ENCODE measurements around the gene ARHGAP15. TPM values are rescaled to one million over a fixed set of nuclear protein-coding genes. Genes with fewer than 3 reads are reported as not detected.

Gene ARHGAP15
- total RNA-seq, 1 donor from 2014 or later, result 2.6 TPM

DNA sequence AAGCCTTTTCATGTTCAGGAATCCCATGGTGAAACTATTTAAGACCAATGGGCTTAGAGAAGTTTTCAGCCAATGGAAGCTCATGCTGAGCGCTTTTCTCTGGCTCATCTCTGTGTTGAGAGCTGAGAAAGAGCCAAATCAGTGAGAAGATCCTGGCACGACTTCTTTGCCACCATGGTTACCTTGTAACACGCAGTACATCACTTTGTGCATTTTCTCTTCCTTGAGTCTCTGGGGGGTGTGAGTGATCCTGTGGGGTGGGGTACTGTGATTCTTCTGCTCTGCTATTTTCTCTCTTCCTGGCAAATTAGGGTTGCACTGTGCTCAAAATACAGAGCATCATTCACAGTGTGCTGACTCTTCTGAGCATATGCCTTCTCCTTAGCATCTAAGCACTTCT lies 664.2 kb downstream of the ARHGAP15 start:
- ATAC-seq, result no peak

DNA sequence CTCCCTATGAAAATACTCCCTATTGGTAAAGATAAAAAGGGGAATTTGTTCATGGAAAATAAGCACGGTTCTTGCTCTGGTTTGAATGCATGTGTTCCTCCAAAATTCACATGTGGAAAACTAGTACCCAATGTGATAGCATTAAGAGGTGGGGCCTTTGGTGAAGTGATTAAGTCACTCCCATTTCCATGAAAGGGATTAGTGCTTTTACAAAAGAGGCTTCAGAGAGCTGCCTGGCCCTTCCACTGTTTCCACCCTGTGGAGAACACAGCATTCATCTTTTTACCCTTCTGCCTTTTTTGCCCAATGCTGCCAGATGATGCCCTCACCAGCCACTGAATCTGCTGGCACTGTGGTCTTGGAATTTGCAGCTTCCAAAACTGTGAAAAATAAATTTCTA lies 666.8 kb downstream of the ARHGAP15 start:
- no peak for ATAC-seq

DNA sequence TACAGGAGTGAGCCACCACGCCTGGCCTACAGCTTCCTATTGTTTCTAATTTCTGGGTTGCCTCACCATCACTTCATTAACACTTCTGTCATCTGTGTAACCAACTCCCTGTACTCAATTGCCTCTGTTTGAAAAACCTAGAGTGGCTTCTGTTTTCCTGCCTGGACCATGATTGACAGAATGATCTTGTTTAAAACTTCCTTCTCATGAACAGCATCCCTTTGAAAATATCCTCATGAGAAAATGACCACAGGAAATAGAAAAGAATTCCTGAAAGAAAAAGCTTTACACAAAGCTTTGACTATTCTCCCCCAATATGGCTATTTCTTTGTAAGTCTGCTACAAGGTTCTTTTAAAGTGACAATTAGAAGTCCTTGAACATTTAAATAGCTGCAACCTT lies 672.3 kb downstream of the ARHGAP15 start:
- no peak for ATAC-seq

DNA sequence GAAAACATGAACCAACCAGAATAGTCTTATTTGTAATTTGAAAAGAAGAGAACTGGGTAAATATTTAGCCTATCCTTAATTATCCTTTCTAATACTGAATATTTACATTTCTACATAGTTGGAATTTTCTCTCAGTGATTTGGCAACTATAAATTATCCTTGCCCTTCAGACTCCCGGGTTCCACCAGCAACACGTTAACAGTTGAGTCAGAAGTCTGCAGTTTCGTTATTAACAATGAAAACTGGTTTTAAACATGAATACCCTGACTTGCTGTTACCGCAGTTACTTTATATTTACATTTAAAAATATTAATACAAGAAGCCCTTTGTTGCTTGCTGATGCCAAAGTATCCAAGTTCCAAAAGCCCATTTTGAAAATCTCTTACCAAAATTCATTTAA lies 673.0 kb downstream of the ARHGAP15 start:
- ATAC-seq, result no peak

DNA sequence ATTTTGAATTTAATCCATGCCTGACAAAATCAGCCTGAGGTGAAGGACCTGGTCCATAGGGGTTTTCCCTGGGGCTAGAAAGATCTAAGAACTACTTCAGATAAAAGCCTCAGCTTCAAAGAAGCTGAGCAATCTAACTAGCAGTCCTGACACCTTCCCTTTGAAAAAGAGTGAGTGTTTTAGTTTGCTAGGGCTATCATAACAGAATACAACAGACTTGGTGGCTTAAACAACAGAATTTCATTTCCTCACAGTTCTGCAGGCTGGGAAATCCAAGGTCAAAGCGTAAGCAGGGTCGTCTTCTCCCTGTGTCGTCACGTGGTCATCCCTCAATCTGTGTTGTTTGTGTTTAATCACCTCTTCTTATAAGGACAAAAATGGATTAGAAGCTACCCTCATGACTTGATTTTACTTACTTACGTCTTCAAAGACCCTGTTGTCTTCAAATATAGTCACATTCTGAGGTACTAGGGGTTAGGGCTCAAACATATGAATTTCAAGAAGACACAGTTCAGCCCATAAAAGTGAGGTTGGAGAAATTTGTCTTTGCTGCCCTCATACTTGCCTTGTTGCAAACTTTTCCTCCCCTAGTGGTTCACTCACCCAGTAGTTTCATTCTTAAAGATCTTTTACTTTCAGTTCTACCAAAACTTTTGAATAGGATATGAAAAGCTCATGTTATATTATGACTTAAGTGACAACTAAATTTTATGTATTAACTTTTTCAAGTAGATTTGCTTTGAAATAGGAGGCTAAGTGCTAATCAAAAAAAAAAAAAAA lies 673.8 kb downstream of the ARHGAP15 start:
- no peak for ATAC-seq

DNA sequence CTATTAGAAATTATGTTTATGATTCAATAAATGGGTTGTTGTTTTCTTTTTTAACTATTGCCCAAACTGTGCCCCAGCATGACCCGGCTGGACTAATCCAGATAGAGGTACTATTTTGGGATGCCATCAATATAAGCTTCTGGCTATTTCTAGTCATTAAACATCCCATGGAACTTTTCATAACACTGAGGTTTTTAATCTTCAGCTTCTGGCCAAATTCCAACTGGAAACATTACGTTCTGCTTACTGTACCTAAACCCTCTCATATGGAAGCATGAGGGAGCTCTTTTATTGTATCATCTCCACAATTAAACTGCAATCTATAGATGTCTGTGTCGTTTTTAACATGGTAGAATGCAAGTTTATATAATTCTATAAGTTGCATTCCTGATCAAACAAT lies 674.7 kb downstream of the ARHGAP15 start:
- ATAC-seq, result no peak

DNA sequence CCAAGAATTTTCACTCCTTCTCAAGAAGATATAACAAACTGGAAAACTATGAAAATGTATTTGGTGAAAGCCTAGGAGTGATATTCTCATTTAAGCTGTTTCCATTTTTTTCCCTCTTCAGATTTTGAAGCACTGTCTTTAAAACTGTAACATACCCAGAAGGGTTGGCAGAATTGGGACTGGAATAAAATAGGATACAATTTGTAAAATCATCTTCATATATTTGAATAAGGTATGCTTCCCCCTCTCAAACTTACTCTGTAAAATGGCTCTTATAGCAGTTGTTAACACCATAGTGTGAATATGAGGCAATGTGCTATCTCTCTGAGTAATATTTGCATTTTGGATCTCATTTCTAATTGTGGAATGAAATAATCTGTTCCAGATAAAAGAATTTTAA lies 676.4 kb downstream of the ARHGAP15 start:
- ATAC-seq, result no peak

DNA sequence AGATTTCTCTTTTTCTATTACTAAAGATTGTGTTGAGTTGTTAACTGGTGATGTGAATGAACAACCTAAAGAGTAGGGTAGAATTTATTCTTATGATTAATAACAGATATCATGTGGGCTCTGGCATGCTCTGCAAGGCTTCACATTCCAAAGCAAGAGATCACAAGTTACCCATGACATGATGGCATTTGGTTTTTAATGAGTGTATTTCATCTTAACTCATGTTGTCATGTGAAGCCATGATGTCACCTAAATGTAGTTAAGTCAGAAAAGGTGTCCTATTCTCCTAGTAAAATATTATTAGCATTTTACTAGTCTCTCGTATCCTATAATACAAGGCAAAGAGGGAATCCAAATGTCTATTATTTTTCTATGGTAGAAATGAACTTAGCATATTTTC lies 678.0 kb downstream of the ARHGAP15 start:
- ATAC-seq, result no peak

DNA sequence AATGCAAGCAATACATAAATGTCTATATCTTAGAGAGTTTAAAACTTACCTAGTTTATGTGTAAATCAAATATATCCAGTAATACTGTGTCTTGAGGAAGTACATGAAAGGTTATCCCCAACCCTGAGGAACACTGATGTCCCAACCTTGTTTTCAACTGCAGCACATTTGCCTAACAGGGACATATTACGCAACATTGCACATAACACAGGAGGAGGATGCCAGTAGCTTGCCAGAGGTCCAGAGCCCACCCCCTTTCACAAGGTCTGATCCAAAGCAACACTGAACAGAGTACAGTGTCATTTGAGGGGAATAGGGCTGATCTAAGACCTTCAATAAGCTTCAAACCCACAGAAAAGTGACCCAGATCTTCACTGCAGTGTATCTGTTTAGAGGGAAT lies 678.5 kb downstream of the ARHGAP15 start:
- no peak for ATAC-seq

DNA sequence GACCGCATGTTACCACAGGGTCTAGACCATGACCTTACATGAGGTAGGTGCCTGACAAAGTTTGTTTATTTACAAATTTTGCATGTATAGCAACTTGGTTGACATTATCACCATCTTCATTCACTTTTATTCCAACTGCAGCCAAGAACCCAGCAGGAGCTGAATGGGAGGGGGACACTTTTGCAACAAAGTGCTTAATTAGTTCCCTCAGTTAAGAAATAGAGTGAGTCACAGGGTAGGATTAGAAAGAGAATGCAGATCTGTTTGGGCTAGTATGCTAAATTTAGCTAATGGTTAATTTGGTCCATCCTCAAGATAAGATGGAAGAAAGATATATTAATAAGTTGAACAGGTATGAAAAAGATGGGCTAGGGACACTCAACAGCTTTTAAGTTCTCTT lies 678.9 kb downstream of the ARHGAP15 start:
- ATAC-seq, result no peak

DNA sequence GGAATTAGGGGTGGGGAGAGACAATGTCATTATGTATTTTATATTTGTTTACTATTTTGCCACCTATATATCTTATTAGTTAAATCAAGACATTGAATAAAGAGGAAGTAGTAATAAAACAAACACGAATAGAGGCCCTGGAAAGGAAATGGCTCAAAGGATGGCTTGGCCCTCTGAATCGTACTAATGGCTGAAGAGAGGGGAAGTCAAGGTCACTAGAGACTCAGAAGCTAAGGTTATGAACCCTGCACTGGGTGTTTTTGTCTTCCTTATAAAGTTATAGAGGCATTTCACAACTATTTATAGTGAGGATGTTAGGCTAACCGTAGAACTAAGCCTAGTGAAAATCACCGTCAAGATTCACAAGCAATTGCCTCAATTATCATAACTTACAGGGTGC lies 685.9 kb downstream of the ARHGAP15 start:
- no peak for ATAC-seq

DNA sequence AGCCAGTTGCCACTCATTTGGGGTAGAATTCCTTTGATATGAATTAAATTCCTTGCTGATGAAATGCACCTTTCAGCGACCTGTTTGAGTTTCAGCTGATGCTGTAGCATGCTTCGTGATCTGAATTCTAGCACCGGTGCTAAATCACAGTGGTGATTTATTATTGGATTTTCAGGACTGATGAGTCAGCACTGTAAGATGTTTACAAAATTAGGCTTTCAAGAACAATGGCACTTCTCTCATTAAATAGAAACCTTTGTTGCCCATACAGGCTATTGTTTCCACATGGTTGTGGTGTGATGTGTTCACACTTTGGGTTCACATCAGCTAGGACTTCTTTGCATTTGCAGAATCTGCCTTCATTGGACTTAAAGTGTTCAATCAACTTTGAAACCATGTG lies 687.7 kb downstream of the ARHGAP15 start:
- ATAC-seq, result no peak
